Iris pigment epithelial cell (primary cell): ENCODE results near the gene POLR3H.
A peak's percentile ranks its signal among the peaks of the same experiment; 100 is the strongest.
"Not testable (repeated sequence)": the region's sequence is repeated elsewhere in the genome, so short reads cannot be mapped to it uniquely, and the experiment has no call there.

Experiments used
- DNase-seq: peaks from one replicate; pipeline ENCODE4 v3.0.0-alpha.2; 2011; ENCODE audit warnings: low read depth

Gene POLR3H, protein sequence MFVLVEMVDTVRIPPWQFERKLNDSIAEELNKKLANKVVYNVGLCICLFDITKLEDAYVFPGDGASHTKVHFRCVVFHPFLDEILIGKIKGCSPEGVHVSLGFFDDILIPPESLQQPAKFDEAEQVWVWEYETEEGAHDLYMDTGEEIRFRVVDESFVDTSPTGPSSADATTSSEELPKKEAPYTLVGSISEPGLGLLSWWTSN

DNA sequence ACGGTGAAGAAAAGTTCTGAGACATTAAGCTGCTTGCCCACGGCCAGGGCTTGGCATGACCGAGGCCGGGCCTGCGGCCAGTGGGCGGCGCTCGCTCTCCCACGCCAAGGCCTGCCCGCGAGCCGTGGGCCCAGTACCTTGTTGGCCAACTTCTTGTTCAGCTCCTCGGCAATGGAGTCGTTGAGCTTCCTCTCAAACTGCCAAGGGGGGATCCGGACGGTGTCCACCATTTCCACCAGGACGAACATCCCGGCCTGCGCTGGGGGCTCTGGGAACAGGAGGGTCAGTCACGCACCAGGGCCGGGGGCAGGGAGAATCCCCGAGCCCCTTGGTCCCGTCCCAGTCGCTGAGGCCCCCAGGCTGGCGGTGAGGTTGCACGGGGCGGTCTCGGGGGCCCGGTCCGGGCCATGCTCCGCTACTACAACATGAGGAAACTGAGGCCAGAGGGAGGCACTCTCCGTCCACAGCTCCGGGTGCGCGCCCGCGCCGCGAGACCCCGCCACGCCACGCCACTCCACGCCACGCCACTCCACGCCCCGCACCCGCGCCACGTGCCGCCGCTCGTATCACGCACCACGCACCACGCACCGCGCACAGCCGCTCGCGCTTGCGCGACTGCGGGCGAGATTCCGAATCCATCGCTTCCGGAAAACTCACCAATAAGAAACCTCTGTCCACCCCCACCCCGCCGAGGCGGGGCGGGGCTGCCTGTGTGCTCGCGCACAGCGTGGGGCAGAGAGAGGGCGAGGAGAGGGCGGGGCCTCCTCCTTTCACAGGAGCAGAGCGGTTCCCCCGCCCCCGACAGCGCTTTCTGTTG, at the start of gene POLR3H:
POLR3H (minus strand) TSS at position 617 of the 817 bp plus-strand sequence; CDS start at position 248, 369 bp downstream.
- DNase-seq = peak; percentile 98

DNA sequence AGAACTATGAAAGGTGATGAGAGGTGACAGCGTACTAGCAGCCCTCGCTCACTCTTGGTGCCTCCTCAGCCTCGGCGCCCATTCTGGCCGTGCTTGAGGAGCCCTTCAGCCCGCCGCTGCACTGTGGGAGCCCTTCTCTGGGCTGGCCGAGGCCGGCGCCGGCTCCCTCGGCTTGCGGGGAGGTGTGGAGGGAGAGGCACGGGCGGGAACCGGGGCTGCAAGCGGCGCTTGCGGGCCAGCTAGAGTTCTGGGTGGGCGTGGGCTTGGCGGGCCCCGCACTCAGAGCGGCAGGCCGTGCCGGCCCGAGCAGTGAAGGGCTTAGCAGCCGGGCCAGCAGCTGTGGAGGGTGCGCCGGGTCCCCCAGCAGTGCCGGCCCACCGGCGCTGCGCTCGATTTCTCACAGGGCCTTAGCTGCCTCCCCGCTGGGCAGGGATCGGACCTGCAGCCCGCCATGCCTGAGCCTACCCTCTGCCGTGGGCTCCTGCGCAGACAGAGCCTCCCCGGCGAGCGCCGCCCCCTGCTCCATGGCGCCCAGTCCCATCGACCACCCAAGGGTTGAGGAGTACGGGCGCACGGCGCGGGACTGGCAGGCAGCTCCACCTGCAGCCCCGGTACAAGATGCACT, 49.2 kb upstream of the POLR3H start:
- DNase-seq = not testable (repeated sequence)

DNA sequence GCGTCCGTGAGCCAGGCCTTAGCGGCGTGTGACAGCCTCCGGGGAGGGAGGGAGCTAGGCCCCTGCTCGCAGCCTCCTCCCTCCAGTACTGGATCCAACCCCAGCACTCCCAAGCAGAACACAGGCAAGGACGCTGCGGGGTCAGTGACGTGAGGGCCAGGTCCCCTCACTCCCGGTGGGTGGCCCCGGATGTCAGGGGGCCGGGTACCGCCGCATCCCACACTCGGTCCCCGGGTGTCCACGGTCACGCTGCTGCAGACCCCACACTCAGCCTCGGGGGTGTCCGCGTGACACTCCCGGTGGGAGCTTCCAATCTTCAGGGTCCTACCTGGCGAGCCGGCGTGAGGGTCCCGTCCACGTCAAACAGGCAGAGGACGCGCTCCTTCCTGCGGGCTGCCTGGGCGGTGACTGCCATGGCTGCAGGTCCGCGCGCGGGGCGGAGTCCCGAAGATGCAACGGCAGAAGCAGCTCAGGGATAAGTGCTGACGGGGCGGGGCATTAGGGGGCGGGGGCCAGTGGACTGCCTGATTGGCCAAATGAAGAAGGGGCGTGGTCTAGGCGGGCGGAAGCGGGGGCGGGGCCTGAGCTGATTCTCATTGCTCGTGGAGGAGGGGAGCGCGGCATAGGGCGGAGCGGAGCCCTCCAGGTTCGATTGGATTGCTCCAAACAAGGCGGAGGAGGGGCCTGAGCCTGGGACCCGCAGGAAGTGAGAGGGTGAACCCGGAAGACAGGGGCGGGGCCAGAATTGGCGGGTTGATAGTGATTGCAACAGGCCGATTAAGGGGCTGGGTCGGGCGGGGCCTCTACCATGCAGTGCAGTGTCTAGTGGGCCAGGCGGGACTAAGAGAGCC, 45.3 kb upstream of the POLR3H start, which contains the start of gene PMM1:
PMM1 (minus strand) TSS at position 450 of the 851 bp plus-strand sequence; CDS start at position 415, 35 bp downstream.
- DNase-seq = peak; percentile 99

DNA sequence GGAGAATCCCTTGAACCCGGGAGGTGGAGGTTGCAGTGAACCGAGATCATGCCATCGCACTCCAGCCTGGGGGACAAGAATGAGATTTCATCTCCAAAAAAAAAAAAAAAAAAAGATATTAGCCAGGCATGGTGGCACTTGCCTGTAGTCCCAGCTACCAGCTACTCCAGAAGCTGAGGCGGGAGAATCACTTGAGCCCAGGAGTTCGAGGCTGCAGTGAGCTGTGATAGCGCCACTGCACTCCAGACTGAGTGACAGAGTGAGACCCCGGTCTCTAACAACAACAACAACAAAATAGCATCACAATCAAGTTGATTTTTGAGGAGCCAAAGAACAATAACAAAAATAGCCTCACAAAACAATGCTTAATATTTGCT, 43.1 kb upstream of the POLR3H start:
- DNase-seq = no peak

DNA sequence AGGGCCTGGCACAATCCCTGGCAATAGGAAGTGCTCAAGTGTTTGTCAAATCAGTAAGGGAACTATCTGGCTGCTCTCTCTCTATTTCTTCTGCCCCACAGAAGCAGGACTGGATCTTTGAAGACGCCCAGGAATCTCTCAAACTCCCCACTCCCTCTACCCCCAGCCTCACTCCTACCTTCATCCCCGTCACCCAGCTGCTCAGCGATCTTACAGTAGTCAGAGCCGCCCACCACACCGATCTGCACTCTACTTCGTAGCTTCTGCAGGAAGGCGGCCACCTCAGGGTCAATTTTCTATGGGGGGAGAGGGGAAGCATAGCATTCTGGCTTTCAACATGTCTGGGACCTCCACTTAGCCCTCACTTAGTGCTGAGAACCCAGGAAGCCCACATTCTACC, 41.6 kb upstream of the POLR3H start:
- DNase-seq = no peak

DNA sequence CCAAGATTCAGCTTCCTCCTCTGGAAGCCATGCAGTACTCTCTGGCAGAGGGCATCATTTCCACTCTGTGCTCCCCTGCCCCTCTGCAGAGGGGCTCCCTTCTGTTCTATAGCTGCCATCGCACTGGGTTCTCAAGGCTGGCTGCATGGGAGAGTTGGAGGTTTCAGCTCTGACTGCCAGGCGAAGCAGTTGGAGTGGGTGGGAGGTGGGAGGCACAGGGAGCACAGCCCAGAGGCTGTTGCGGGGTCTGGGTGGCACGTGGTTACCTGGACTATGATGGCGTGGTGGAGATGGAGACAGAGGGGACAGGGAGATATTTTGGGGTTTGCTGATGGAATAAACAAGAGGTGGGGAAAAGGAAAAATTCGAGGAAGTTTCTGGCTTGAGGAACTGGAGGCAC, 40.6 kb upstream of the POLR3H start:
- no peak for DNase-seq

DNA sequence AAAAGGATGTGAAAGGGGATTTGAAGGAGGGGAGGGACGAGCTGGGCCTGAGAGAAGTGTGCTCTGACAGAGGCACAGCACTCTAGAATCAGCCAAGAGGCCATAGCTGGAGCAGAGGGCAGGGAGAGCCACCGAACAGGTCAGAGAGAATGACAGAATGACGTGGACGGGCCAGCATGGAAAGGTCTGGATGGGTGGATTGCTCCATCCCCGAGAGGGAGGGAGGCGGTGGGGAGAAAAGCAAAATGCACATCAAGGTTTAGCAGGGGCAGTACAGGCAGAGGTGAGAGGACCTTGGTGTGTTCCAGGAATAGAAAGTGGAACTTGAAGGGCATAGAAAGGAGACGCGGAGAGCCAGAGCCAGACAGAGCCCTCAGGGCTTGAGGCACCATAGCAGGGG, 38.4 kb upstream of the POLR3H start:
- DNase-seq = no peak

DNA sequence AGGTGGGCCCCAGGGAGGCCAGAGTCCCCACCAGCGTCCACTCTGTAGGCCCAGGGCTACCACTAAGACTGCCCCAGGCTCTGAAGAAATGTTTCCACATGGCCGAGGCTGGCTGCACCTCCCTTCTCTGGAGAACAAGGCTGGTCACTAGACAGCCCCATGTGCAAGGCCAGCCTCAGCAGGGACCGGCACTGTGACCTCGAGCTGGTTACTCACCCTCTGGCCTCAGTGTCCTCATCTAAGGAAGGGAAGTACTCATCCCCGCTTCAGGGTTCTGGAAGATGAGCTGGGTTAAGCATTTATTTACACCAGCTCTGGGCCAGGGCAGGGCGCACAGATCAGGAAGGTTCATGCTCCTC, 35.7 kb upstream of the POLR3H start:
- no peak for DNase-seq

DNA sequence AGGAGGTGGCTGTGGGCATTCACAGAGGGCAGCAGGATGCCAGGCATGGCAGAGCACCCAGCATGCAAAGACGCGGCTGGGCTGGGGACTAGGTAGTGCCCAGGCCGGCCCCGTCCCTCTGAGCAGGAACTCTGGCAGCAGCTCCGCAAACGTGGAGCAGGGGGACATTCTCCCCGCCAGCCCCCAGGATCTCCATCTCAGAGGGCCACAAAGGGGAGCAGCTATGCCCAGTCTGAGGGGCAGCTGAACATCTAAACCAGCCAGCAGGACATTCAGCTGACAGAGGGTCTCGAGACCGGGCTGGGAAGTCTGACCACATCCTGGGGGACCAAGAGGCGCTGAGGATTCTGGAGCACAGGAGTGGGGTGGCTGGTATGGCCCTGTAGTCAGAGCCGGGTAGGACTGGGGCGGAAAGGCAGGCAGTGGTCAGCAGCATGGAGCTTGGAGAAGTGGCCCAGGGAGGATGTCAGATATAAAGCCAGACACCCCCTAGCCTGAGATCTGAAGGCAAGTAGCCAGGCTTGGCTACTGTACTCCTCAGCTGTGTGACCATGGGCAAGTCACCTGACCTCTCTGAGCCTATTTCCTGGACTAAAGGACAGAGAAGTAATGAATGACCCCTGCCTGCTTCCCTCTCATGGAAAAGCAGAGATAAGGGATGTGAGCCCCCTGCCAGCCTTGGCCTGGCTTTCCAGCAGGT, 35.2 kb upstream of the POLR3H start:
- DNase-seq = no peak

DNA sequence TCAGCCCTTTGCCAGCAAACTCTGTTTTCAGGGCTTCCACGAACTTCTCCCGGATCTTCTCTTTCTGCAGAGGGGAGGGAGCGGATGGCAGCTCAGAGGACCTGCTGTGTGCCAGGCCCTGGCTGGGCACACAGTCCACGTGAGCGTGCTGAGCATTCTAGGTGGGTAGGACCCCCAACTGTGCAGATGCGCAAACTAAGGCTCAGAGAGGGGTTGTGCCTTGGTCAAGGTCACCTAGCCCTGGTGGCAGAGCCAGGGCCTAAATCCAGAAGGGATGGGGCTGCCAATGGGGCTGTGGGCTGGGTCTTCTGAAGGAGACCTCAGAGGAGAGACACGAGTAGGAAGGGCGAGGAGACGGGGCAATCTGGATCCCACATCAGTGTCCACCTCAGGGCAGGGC, 34.5 kb upstream of the POLR3H start:
- no peak for DNase-seq

DNA sequence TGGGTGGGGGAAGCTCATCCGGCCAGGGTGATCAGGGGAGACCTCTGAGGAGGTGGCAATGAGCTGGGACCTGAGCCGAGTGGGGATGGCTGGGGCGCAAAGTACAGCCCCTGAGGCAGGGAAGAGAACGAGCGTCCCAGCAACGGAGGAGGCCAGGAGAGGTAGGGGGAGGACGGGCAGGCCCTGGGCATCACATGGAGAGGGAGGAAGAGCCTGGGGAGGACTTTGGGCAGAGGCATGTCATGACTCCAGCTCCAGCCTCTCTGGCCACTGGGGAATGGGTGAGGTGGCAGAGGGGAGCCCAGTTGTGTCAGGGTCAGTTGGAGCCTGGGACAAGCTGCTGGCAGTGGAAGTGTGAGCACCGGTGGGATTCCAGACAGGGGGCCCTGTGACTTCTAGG, 33.8 kb upstream of the POLR3H start:
- DNase-seq = no peak

DNA sequence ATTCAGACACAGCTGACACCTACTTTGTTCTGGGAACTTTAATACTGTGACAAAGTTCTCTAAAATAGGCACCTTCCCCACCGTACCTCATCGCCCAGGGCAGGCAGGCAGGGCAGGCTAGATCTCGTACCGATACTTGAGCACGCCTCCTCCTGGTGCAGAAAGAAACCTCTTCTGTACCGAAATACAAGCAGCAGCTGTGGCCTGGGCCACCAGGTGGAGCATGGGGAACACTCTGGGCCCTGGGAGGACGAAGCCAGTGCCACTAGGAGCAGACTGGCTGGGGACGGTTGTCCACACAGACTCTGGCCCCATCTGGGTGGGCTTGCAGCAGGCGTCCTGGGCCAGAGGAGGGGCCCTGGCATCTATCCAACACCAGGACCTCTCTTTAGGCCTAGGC, 32.6 kb upstream of the POLR3H start:
- peak; percentile 58 for DNase-seq

DNA sequence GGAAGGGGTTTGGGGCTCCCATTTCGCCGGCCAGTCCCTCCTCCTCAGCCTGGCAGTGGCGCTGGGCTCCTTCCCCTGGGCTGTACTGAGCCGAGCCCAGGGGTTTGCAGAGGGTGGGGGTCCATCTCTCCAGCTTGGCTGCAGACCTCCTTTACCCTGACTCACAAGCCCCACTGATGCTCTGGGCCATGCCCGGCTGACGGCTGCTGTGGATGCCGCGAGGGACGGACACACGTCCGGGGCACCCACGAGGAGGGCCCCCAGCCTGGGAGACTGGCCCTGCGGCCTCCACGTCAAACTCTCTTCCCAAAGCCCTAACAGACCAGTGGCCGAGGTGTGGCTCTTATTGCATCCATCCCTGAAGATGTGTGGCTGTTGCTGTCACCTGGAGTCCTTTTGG, 31.3 kb upstream of the POLR3H start:
- no peak for DNase-seq

DNA sequence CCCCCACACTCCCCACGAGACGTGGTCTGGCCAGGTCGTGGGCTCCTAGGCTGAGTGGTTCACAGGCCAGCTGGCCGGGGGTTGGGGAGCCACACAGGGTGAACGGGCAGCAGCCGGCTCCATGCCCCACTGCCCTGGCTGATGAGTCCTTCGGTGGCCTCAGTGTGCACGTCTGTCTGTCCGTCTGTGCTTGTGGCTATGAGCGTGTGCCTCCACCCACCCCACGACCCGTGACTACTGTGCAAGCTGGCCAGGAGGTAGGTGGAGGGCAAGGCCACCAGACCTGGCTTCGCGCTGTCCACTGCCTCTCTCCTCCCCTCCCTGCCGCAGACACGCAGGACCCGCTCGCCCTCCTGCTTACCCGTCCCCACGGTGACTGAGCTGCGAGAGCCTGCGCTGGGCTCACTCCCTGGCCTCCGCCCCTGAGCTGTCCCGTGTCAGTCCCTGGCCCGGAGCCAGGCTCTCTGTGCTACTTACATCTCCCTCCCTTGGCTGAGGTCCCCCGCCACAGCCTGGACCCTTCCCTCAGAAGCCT, 30.6 kb upstream of the POLR3H start:
- no peak for DNase-seq

DNA sequence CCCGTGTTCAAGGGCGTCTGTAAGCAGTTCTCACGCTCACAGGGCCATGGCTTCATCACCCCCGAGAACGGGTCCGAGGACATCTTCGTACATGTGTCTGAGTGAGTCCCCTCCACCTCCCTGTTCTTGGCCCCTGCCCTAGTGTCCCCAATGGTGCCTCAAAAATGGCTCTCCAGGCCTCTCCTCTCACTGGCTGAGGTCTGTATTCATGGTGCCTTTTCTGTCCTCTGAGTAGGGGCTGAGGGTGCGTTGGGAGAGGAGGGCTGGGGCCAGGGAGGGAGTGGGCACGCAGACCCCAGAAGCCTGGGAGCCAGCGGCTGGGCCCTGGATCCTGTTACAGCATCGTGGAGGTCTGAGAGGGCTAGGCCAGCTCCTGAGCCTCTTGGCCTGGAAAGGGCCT, 29.4 kb upstream of the POLR3H start:
- no peak for DNase-seq

DNA sequence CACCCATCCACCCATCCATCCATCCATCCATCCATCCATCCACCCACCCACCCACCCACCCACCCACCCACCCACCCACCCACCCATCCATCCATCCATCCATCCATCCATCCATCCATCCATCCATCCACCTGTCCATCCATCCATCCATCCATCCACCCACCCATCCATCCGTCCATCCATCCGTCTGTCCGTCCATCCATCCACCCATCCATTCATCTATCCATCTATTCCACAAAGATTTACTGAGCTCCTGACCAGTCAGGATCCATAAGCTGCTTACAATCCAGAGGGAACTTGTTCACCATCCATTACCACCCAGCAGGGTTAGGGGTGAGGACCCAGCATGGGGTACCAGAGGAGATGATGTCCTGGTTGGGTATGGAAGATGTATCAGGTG, 28.0 kb upstream of the POLR3H start:
- not testable (repeated sequence) for DNase-seq

DNA sequence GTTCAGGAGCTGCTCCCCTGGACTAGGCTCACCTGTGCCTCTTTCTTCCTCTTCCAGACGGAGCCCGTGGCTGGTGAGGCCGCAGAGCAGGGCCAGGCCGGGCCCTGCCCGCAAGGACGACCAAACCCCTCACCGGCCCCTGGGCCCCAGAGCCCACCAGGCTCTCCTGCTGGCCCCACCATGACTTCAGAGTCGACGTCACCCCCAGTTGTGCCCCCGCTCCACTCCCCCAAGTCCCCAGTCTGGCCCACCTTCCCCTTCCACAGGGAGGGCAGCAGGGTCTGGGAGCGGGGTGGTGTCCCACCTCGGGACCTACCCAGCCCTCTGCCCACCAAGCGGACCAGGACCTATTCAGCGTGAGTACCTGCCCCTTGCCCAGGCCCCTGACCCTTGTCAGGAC, 27.5 kb upstream of the POLR3H start:
- no peak for DNase-seq

DNA sequence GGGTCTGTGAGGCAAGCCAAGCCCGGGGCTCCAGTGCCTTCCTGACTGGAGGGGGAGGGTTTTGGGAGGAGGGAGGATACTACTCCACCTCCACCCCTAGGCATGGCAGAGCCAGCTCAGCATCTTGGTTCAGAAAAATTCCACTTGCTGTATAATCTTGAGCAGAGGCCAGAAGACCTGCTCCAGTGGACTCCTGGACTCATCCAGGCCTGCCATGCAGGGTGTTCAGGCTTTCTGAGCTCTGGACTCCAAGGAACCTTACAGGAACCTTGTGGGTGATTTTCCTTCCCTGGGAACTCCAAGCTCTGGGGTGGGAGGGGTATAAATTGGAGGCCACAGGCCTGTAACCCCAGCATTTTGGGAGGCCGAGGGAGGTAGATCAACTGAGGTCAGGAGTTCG, 26.0 kb upstream of the POLR3H start:
- DNase-seq = no peak

DNA sequence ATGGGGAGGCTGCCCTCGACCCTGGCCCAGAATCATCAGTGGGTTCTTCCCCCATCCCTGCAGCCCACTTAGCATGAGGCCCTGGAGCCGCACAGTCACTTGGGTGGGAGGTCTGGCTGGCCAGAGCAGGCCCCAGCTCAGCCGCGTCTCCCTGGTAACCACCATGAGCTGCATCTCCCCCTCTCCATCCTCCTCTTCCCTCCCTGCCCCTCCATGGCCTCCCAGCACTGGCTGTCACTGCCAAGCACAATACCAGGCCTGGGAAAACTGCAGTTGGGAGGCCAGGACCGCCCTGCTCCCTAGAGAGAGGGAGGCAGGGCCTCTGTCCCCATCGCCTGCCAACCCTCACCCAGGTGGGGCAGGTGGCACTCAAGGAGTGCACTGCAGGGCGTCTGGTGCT, 24.5 kb upstream of the POLR3H start:
- no peak for DNase-seq

DNA sequence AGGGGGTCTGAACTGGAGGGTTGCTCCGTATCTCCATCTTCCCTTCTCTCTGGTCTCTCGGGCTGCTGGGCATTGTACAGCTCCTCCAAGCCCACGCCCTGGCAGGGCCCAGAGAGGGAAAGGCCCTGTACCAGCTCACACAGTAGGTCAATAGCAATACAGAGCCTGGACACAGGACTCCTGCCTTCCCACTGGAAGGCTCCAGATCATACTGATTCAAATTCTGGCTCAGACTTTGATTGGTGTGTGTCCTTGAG, 23.2 kb upstream of the POLR3H start:
- DNase-seq = no peak

DNA sequence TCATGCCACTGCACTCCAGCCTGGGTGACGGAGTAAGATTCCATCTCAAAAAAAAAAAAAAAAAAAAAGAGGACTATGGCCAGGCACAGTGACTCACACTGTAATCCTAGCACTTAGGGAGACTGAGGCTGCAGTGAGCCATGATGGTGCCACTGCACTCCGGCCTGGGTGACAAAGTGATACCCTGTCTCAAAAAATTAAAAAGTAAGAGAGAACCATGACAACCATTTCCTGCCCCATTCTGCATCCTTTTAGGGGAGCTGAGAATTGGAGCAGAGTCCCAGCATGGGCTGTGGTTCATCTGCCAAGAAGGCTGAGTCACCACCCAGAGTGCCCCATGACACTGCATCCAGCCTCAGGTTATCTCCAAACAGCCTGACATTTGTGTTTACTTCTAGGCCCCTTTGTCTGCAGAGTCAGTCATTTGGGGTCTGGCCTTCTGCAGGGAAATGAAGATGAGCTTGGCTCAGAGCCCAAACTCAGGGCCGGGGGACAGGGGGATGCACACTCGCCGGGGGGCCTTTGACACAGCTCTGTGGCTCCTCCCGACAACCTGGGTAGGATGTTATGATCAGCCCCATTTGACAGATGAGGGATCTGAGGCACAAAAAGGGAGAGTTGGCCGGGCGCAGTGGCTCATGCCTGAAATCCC, 21.3 kb upstream of the POLR3H start:
- DNase-seq = peak; percentile 80
